ENCODE results near the gene SDK1. TPM values are rescaled to one million over a fixed set of nuclear protein-coding genes. Genes with fewer than 3 reads are reported as not detected.
"Not testable (repeated sequence)": the region's sequence is repeated elsewhere in the genome, so short reads cannot be mapped to it uniquely, and the experiment has no call there.

Gene SDK1
- total RNA-seq, 1 donor from 2014 or later, result 0.34 TPM

- intact Hi-C loops (cut with micrococcal nuclease), result loop anchor here (10.0 kb wide), 1 partner anchor 205 kb away; no protein-coding TSS in a partner anchor
Observed at GRCh38 chr7:3899559-3899991, 598.5 kb downstream of the SDK1 start.

DNA sequence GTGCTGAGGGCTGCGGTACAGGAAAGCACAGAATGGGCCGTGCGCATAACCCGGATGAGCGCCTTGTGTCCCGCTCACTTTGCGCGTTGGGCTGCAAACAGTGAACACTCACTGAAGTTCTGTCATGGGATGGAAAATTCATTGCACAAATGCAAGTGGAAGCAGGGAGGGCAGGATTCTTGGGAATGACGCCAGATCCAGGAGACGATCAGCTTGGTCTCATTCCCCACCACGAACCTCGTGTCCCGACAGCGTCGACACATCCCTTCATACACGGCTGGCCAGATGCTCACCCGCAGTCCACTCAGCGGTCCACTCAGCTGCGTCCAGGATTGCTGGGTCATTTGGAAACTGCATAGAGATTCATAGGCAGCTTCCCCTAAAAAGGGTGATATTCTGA is 607.1 kb downstream of the SDK1 start:
- intact Hi-C loops (cut with micrococcal nuclease), result no loop called here

- intact Hi-C loops (cut with micrococcal nuclease), result no loop called here
Observed at GRCh38 chr7:3909128-3909527, 608.1 kb downstream of the SDK1 start.

DNA sequence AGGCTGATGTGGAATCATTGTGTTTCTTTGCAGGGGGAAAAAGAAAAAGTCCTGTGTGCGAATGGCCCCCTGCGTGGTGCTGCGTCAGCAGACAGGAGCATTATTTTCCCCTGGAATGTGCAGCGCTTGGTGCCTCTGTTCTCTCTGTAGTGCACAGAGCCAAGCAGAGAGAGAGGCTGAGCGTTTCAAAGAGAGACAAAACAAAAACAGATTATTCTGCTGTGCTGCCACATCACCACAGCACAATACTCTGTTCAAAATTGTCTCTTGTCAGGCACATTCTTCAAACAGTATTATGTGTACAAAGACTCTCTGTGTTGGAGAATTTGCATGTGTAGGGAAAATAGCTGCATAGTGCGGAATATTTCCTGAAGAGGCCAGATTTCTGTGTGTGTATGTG is 609.0 kb downstream of the SDK1 start:
- intact Hi-C loops (cut with micrococcal nuclease), result no loop called here

DNA sequence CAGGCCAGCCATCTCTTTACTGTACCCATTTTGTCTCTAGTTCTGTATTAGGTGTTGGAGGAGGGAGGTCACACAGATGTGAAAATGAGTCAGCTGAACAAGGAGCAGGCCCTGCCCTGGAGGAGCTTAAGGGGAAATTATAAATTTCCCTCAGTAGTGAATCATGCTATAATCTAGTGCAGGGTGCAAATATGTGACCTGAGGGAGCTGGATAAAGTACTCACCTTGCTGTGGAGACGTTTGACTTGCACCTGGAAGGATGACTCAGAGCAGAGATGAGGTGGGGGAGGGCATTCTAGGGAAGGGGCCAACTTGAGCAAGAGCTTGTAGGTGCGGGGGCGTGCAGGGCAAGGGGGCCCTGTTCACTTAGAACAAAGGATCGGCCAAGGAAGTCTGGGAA is 610.6 kb downstream of the SDK1 start:
- intact Hi-C loops (cut with micrococcal nuclease), result no loop called here

DNA sequence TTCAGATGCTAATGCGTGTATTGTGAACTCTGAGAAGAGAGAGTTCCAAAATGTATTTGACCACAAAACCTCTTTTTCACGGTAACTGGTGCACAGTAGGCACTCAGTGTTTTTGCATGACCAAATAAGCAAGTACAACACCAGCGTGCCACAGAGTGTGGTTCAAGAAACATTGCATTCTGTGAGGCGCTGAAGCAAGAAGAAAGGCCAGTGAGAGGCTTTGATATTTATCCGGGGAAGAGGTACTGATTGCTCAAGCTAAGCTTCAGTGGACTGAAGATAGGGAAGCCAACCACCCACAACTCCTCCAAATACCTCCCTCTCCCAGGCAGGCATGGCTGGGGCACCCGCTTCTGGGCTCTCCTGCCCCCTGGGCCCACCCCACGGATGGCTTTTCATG is 611.2 kb downstream of the SDK1 start:
- intact Hi-C loops (cut with micrococcal nuclease), result no loop called here

DNA sequence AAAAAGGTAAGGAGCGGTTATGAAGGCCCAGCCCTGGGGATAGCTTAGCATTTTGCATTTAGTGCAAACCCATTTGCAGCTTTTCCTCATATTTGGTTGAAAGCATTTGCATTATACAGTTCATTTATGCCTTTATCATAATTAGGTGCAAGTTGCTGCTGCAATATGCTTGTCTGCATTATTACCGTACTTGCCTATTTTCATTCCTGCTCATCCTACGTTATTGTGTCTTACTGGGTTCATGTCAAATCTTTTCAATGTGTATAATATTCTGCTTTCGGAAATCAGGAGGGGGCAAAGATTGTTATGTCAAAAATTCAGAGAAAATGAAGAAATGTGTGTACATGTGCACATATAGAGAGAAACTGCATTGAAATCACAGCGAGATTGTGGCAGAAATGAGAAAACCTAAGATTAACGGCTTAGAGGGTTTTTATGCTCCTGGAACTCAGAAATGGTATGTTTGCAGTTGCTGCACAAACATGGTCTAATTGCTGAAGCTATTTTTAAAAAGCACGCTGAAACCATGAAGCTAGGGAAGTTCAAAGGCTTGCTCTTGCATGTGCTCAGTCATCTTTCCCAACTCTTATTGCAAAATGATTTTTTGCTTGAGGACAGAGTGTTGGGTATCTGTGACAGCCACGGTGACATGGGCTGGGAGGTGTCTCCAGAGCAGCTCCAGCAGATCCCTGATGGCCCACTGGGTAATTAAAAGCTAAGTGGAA is 613.2 kb downstream of the SDK1 start:
- intact Hi-C loops (cut with micrococcal nuclease), result no loop called here

DNA sequence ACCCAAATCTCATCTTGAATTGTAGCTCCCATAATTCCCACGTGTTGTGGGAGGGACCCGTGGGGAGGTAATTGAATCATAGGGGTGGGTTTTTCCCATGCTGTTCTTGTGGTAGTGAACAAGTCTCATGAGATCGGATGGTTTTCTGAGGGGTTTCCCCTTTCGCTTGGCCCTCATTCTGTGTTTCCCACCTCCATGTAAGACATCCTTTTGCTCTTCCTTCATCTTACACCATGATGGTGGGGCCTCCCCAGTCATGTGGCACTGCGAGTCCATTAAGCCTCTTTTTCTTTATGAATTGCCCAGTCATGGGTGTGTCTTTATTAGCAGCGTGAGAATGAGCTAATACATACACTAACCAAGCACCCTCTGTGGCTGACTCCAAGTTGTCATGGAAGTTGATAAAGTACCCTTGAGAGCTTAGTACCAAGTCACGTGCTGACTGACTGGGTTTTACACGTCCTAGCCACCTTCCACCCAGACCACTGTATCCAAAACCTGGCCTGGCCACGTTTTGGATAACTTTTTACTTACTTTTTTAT is 614.4 kb downstream of the SDK1 start:
- intact Hi-C loops (cut with micrococcal nuclease), result no loop called here

- intact Hi-C loops (cut with micrococcal nuclease), result no loop called here
Observed at GRCh38 chr7:3916146-3916545, 615.1 kb downstream of the SDK1 start.

GRCh38 chr7:3917436-3917835 is 616.4 kb downstream of the SDK1 start:
- intact Hi-C loops (cut with micrococcal nuclease), result no loop called here

DNA sequence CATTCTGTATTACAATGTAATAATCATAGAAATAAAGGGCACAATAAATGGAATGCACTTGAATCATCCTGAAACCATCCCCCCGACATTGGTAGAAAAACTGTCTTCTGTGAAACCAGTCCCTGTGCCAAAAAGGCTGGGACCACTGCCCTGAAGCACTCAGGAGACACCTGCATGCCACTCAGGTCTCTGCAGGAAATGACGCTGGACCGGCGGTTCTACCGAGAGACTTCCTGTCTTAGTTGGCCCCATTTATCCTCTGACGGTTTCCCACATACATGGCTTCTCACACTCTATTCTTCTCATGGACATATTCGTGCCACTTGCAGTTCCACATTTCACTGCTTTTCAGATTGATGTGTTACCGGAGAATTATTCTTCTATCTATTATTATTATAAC is 617.5 kb downstream of the SDK1 start:
- intact Hi-C loops (cut with micrococcal nuclease), result no loop called here

- intact Hi-C loops (cut with micrococcal nuclease), result no loop called here
Observed at GRCh38 chr7:3922175-3922635, 621.2 kb downstream of the SDK1 start.

- intact Hi-C loops (cut with micrococcal nuclease), result no loop called here
Observed at GRCh38 chr7:3923307-3923918, 622.4 kb downstream of the SDK1 start.

GRCh38 chr7:3924277-3924676 is 623.2 kb downstream of the SDK1 start:
- intact Hi-C loops (cut with micrococcal nuclease), result no loop called here

GRCh38 chr7:3927446-3928110 is 626.5 kb downstream of the SDK1 start:
- intact Hi-C loops (cut with micrococcal nuclease), result no loop called here

GRCh38 chr7:3928727-3929515 is 627.9 kb downstream of the SDK1 start:
- intact Hi-C loops (cut with micrococcal nuclease), result no loop called here

DNA sequence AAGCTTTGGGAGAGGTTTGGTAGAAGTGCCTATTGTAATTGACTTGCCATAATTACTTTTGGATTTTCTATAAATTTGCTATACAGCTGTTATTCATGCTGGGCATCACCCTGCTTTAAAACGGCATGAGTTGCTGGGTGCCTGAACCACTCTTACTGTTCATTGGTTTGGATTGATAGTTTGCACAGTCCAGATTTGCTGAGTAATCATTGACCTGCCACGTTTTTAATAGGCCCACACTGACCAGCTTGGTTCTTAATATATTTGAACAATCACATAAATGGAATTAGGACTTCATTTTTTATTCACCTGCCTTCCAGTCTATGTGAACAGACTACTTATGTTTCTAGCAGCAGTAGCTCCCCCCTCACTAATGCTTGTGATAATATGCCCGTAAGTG is 630.8 kb downstream of the SDK1 start:
- intact Hi-C loops (cut with micrococcal nuclease), result no loop called here

GRCh38 chr7:3937146-3937545 is 636.1 kb downstream of the SDK1 start:
- intact Hi-C loops (cut with micrococcal nuclease), result no loop called here

DNA sequence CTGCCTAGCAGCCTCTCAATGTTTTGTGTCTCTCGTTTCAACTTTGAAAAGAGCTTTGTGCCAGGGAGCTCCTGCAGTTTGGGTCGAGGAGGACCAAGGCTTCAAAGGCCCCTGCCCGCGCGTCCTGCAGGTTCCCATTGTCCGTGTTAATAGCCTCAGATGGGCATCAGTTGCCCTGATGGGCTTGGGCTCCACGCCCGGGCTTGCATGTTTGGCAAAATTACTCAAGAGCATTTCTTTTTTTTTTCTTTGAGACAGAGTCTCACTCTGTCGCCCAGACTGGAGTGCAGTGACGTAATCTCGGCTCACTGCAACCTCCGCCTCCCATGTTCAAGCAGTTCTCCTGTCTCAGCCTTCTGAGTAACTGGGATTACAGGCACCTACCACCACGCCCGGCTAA is 636.6 kb downstream of the SDK1 start:
- intact Hi-C loops (cut with micrococcal nuclease), result no loop called here

DNA sequence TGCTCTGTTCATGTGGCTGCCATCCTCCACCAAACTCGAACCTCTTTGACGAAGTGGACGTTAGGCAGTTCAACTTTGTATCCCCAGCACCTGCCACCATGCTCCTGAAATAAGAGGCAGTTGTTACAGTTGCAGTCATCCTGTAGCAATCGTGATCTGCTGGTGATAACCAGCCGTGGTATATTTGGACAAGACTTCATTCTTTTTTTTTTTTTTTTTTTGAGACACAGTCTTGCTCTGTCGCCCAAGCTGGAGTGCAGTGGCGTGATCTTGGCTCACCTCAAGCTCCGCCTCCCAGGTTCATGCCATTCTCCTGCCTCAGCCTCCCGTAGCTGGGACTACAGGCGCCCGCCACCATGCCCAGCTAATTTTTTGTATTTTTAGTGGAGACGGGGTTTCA is 640.7 kb downstream of the SDK1 start:
- intact Hi-C loops (cut with micrococcal nuclease), result not testable (repeated sequence)

- intact Hi-C loops (cut with micrococcal nuclease), result no loop called here
Observed at GRCh38 chr7:3942276-3942675, 641.2 kb downstream of the SDK1 start.
